ENCODE measurements around the gene INO80B.

- TF ChIP-seq POLR2AphosphoS5 (IDR thresholded peaks at IDR 0.05; ENCODE audit: control insufficient read depth, insufficient read depth, low read depth, low read length) (no peak), MXI1 (IDR thresholded peaks at IDR 0.05; ENCODE audit: low read depth, low read length) (no peak), CREB1 (IDR thresholded peaks at IDR 0.05) (no peak), CREB1 (CRISPR knock-in tag; IDR thresholded peaks at IDR 0.05) (no peak), MCM5 (IDR thresholded peaks at IDR 0.05; ENCODE audit: low read depth) (no peak), GTF2F1 (IDR thresholded peaks at IDR 0.05; ENCODE audit: low read depth, low read length) (no peak), ARID4B (CRISPR knock-in tag; IDR thresholded peaks at IDR 0.05) (no peak), RREB1 (CRISPR knock-in tag; IDR thresholded peaks at IDR 0.05) (no peak)
These were observed 37.0 kb downstream of the INO80B start for GRCh38 chr2:74491648-74492544.

All from K562 (cell line).